T47D (cell line): ENCODE data around the gene NUP88.

Experiments used
- DNase-seq, 2 experiments: peaks; one replicate each; pipeline versions ENCODE4 v3.0.0 to v3.0.0-alpha.2; 2011 to 2012; ENCODE audit warnings: low read depth in 1 of 2, low spot score in 1 of 2
- JUND ChIP-seq: IDR thresholded peaks from 2 replicates; pipeline ENCODE4 v1.6.1; 2012; ENCODE audit warnings: low read depth
- in situ Hi-C: cut with HindIII; loops from 2 replicates; pipeline ENCODE4 v1.10.0; 2016; ENCODE audit warnings: low sequenced_read_pairs, low pct_unique_long_range_greater_than_20kb

NUP88 gene

GRCh38 chr17:5408186-5408585 is 11.3 kb downstream of the NUP88 start:
- TF ChIP-seq JUND = no peak
- DNase-seq = no peak
- in situ Hi-C loops = no loop called here

- no peak for TF ChIP-seq JUND
- no peak for DNase-seq
- in situ Hi-C loops = no loop called here
These were observed 14.1 kb downstream of the NUP88 start for GRCh38 chr17:5405400-5405799.

GRCh38 chr17:5399767-5400166 is 19.7 kb downstream of the NUP88 start:
- in situ Hi-C loops = no loop called here
- DNase-seq = no peak

GRCh38 chr17:5396612-5397011 is 22.9 kb downstream of the NUP88 start:
- in situ Hi-C loops = no loop called here
- DNase-seq = no peak
- no peak for TF ChIP-seq JUND

More at GRCh38 chr17:5399767-5400166, 19.7 kb downstream of the NUP88 start:
- TF ChIP-seq JUND = no peak

GRCh38 chr17:5391678-5392077 is 27.8 kb downstream of the NUP88 start:
- TF ChIP-seq JUND = no peak
- in situ Hi-C loops = no loop called here

GRCh38 chr17:5381542-5381941 is 37.9 kb downstream of the NUP88 start:
- in situ Hi-C loops = no loop called here
- no peak for TF ChIP-seq JUND
- no peak for DNase-seq

More at GRCh38 chr17:5391678-5392077, 27.8 kb downstream of the NUP88 start:
- DNase-seq = no peak

GRCh38 chr17:5380491-5381135 is 38.8 kb downstream of the NUP88 start:
- no peak for TF ChIP-seq JUND
- DNase-seq = peak in 1 of 2 experiments; percentile 29
- in situ Hi-C loops = no loop called here

GRCh38 chr17:5379351-5380107 is 39.9 kb downstream of the NUP88 start:
- in situ Hi-C loops = no loop called here

GRCh38 chr17:5378566-5379207 is 40.8 kb downstream of the NUP88 start:
- in situ Hi-C loops = no loop called here
- no peak for DNase-seq
- no peak for TF ChIP-seq JUND

More at GRCh38 chr17:5379351-5380107, 39.9 kb downstream of the NUP88 start:
- DNase-seq = no peak
- no peak for TF ChIP-seq JUND

- no peak for DNase-seq
- in situ Hi-C loops = no loop called here
- TF ChIP-seq JUND = no peak
These were observed 46.4 kb downstream of the NUP88 start for GRCh38 chr17:5373112-5373511.

- TF ChIP-seq JUND = no peak
- DNase-seq = no peak
- in situ Hi-C loops = no loop called here
These were observed 49.1 kb downstream of the NUP88 start for GRCh38 chr17:5370411-5370810.

- DNase-seq = no peak
- TF ChIP-seq JUND = no peak
- in situ Hi-C loops = no loop called here
These were observed 53.6 kb downstream of the NUP88 start for GRCh38 chr17:5365831-5366230.

GRCh38 chr17:5364696-5365095 is 54.8 kb downstream of the NUP88 start:
- in situ Hi-C loops = no loop called here
- no peak for TF ChIP-seq JUND
- DNase-seq = no peak
